ENCODE results near the gene OBP2B.
A peak's percentile ranks its signal among the peaks of the same experiment; 100 is the strongest.
"Not testable (repeated sequence)": the region's sequence is repeated elsewhere in the genome, so short reads cannot be mapped to it uniquely, and the experiment has no call there.

Gene OBP2B

DNA sequence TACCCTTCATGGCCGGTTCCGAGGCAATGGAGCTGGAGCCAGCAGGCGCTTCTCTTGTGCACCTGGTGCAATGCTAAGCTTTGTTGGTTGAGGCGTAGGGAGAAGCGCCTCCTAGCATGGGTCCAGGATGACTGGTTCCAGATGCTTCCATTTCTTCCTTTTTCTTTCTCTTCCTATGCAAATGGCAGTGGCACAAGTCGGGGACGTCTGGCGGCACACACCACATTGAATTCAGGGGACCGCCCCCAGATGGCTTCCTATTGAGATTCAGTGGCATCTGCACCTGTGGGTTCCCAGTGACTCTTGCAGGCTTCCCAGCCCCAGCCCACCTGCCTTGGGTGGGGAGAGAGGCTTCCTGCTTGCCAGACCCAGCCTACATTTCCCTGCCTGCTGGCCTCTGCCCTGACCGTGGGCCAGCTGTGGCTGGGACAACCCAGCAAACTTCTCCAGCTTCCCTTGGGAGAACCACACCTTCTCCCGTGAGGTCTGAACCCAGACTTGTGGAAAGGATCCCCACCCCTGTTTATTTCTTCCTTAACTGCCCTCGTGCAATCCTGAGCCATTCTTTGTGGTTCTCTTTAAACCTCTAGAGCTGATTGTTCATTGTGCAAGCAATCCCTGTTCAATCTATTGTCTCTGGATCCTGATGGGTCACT lies 8.4 kb upstream of the OBP2B start:
- not testable (repeated sequence) for H3K9ac ChIP-seq (ENCODE audit: low read length); H3K27ac ChIP-seq (ENCODE audit: low read depth, low read length); H2BK5ac ChIP-seq (ENCODE audit: low read depth, low read length, poor library complexity); H2BK12ac ChIP-seq (ENCODE audit: low read length); H3K4ac ChIP-seq (ENCODE audit: low read depth, low read length); H3K14ac ChIP-seq (ENCODE audit: low read length); H3K23ac ChIP-seq (ENCODE audit: low read length); H4K12ac ChIP-seq (ENCODE audit: low read depth, low read length); H2BK120ac ChIP-seq (ENCODE audit: insufficient read depth, low read length, poor library complexity); H3K36me3 ChIP-seq (ENCODE audit: control insufficient read depth in 1 of 2, insufficient read depth in 2 of 2, low read length in 2 of 2); H3K79me2 ChIP-seq (ENCODE audit: control insufficient read depth, insufficient read depth, low read length, poor library complexity); H2AFZ ChIP-seq (ENCODE audit: insufficient read depth, low read length, poor library complexity); H2AK5ac ChIP-seq (ENCODE audit: low read length); H3K79me1 ChIP-seq (ENCODE audit: low read length); H3K4me3 ChIP-seq (ENCODE audit: low read depth, low read length); H3K27me3 ChIP-seq (ENCODE audit: insufficient read depth, low read length); H3K4me1 ChIP-seq (ENCODE audit: control insufficient read depth in 1 of 2, insufficient read depth in 2 of 2, low read length in 2 of 2); H3K4me2 ChIP-seq (ENCODE audit: low read length); H4K91ac ChIP-seq (ENCODE audit: low read depth, low read length); DNase-seq; H3K18ac ChIP-seq (ENCODE audit: low read length); H4K8ac ChIP-seq (ENCODE audit: low read depth, low read length); H3K9me3 ChIP-seq (ENCODE audit: insufficient read depth, low read depth, low read length)
- no CpG with 5 or more reads among the region's 12 CpGs for WGBS (ENCODE audit: extremely low coverage, insufficient coverage, insufficient read length)

DNA sequence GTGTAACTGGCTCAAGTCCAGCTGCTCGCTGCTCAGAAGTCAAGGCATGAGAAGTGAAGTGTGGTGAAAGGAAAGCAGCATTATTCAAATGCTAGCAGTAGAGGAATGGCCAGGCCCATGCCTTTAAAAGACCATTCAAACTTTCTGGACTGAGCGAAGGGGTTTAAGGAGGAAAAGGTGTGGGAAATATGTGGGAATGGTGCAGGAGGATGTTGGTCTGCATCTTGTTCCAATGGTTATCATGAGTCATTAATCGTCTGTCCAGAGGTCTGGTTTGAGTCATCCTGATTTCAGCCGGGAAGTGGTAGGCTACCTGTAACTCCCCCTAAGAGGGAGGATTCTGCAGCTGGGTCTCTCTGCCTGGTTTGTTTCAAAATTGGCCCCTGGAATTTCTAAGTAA lies 5.2 kb upstream of the OBP2B start:
- not testable (repeated sequence) for H3K79me2 ChIP-seq (ENCODE audit: control insufficient read depth, insufficient read depth, low read length, poor library complexity); H2BK5ac ChIP-seq (ENCODE audit: low read depth, low read length, poor library complexity); H3K14ac ChIP-seq (ENCODE audit: low read length); H3K36me3 ChIP-seq (ENCODE audit: control insufficient read depth in 1 of 2, insufficient read depth in 2 of 2, low read length in 2 of 2); H3K4me2 ChIP-seq (ENCODE audit: low read length); H3K79me1 ChIP-seq (ENCODE audit: low read length); H3K9ac ChIP-seq (ENCODE audit: low read length); H3K9me3 ChIP-seq (ENCODE audit: insufficient read depth, low read depth, low read length); H2AFZ ChIP-seq (ENCODE audit: insufficient read depth, low read length, poor library complexity); H3K23ac ChIP-seq (ENCODE audit: low read length); H3K18ac ChIP-seq (ENCODE audit: low read length); H2BK120ac ChIP-seq (ENCODE audit: insufficient read depth, low read length, poor library complexity); H4K12ac ChIP-seq (ENCODE audit: low read depth, low read length); H4K91ac ChIP-seq (ENCODE audit: low read depth, low read length); H2BK12ac ChIP-seq (ENCODE audit: low read length); DNase-seq; H4K8ac ChIP-seq (ENCODE audit: low read depth, low read length); H3K4ac ChIP-seq (ENCODE audit: low read depth, low read length); H2AK5ac ChIP-seq (ENCODE audit: low read length); H3K27me3 ChIP-seq (ENCODE audit: insufficient read depth, low read length); H3K4me3 ChIP-seq (ENCODE audit: low read depth, low read length)
- Histone ChIP-seq H3K4me1 (ENCODE audit: control insufficient read depth in 1 of 2, insufficient read depth in 2 of 2, low read length in 2 of 2) (peaks cover 9 to 18% of the 10 kb centered on the region in 2 experiments), H3K27ac (ENCODE audit: low read depth, low read length) (peak overlapping the region; percentile 61)
- no CpG with 5 or more reads among the region's 4 CpGs for WGBS (ENCODE audit: extremely low coverage, insufficient coverage, insufficient read length)

DNA sequence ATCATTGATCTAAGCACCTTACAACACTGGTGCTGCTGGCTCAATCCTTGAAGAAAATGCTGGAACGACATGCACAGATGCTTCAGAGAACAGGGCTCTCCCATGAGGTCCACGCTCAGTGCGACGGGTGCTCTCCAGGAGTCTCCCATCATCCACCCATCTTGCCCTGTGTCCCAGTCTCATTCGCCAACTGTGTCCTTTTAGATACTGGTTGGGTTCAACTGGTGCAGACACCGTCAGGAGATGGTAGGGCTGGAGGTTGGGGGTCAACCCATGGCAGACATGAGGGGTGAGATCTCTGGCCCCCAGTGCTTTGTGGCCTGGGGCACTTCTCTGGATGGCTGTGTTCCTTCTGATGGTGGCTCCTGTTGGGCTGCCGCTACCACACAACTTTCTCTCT lies 1.6 kb upstream of the OBP2B start:
- no peak overlapping the region for H2AK5ac ChIP-seq (ENCODE audit: low read length)
- no peaks in the 10 kb centered on the region for H3K27me3 ChIP-seq (ENCODE audit: insufficient read depth, low read length)
- no peak overlapping the region for H3K9ac ChIP-seq (ENCODE audit: low read length)
- H2AFZ ChIP-seq (ENCODE audit: insufficient read depth, low read length, poor library complexity) = no peak overlapping the region
- H3K79me1 ChIP-seq (ENCODE audit: low read length) = no peaks in the 10 kb centered on the region
- peaks cover 3% of the 10 kb centered on the region for H3K9me3 ChIP-seq (ENCODE audit: insufficient read depth, low read depth, low read length)
- H3K4ac ChIP-seq (ENCODE audit: low read depth, low read length) = no peak overlapping the region
- H3K18ac ChIP-seq (ENCODE audit: low read length) = no peak overlapping the region
- no peak overlapping the region for H4K8ac ChIP-seq (ENCODE audit: low read depth, low read length)
- peak overlapping the region; percentile 20 for H4K91ac ChIP-seq (ENCODE audit: low read depth, low read length)
- H3K4me3 ChIP-seq (ENCODE audit: low read depth, low read length) = no peak overlapping the region
- peak overlapping the region; percentile 18 for H3K14ac ChIP-seq (ENCODE audit: low read length)
- peaks cover 6 to 13% of the 10 kb centered on the region in 2 experiments for H3K4me1 ChIP-seq (ENCODE audit: control insufficient read depth in 1 of 2, insufficient read depth in 2 of 2, low read length in 2 of 2)
- no peak overlapping the region for H3K23ac ChIP-seq (ENCODE audit: low read length)
- H4K12ac ChIP-seq (ENCODE audit: low read depth, low read length) = no peak overlapping the region
- no peak overlapping the region for H2BK120ac ChIP-seq (ENCODE audit: insufficient read depth, low read length, poor library complexity)
- H3K27ac ChIP-seq (ENCODE audit: low read depth, low read length) = no peak overlapping the region
- DNase-seq = no peak
- H3K36me3 ChIP-seq (ENCODE audit: control insufficient read depth in 1 of 2, insufficient read depth in 2 of 2, low read length in 2 of 2) = no peaks in the 10 kb centered on the region
- H2BK12ac ChIP-seq (ENCODE audit: low read length) = peak overlapping the region; percentile 47
- no peak overlapping the region for H2BK5ac ChIP-seq (ENCODE audit: low read depth, low read length, poor library complexity)
- no peaks in the 10 kb centered on the region for H3K79me2 ChIP-seq (ENCODE audit: control insufficient read depth, insufficient read depth, low read length, poor library complexity)
- WGBS (ENCODE audit: extremely low coverage, insufficient coverage, insufficient read length) = no CpG with 5 or more reads among the region's 7 CpGs
- H3K4me2 ChIP-seq (ENCODE audit: low read length) = no peak overlapping the region

DNA sequence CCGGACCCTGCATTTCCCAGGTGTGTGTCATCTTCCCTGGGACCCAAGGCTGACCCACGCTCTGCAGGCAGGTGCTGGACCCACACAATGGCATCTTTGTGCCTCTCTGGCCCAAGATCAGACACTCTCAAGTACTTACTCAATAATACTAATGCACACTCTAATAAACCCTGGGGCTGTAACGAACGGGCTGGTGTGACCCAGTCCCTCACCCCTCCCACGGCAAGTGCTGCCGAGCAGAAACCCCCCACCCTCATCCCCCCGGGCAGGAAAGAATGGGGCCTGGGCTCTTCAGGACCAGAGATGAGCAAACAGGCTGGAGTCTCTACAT lies 1.1 kb upstream of the OBP2B start:
- H3K27ac ChIP-seq (ENCODE audit: low read depth, low read length) = no peak overlapping the region
- no peak for DNase-seq
- no peak overlapping the region for H4K91ac ChIP-seq (ENCODE audit: low read depth, low read length)
- H3K79me1 ChIP-seq (ENCODE audit: low read length) = no peaks in the 10 kb centered on the region
- H2AK5ac ChIP-seq (ENCODE audit: low read length) = no peak overlapping the region
- H3K9me3 ChIP-seq (ENCODE audit: insufficient read depth, low read depth, low read length) = peaks cover 3% of the 10 kb centered on the region
- no peak overlapping the region for H2AFZ ChIP-seq (ENCODE audit: insufficient read depth, low read length, poor library complexity)
- no peaks in the 10 kb centered on the region for H3K79me2 ChIP-seq (ENCODE audit: control insufficient read depth, insufficient read depth, low read length, poor library complexity)
- H3K23ac ChIP-seq (ENCODE audit: low read length) = no peak overlapping the region
- no peak overlapping the region for H2BK120ac ChIP-seq (ENCODE audit: insufficient read depth, low read length, poor library complexity)
- H3K4me2 ChIP-seq (ENCODE audit: low read length) = no peak overlapping the region
- no peaks in the 10 kb centered on the region for H3K27me3 ChIP-seq (ENCODE audit: insufficient read depth, low read length)
- no peaks in the 10 kb centered on the region for H3K36me3 ChIP-seq (ENCODE audit: control insufficient read depth in 1 of 2, insufficient read depth in 2 of 2, low read length in 2 of 2)
- H3K4me3 ChIP-seq (ENCODE audit: low read depth, low read length) = no peak overlapping the region
- no peak overlapping the region for H4K12ac ChIP-seq (ENCODE audit: low read depth, low read length)
- H2BK12ac ChIP-seq (ENCODE audit: low read length) = no peak overlapping the region
- peaks cover 6 to 12% of the 10 kb centered on the region in 2 experiments for H3K4me1 ChIP-seq (ENCODE audit: control insufficient read depth in 1 of 2, insufficient read depth in 2 of 2, low read length in 2 of 2)
- no peak overlapping the region for H4K8ac ChIP-seq (ENCODE audit: low read depth, low read length)
- H2BK5ac ChIP-seq (ENCODE audit: low read depth, low read length, poor library complexity) = no peak overlapping the region
- H3K9ac ChIP-seq (ENCODE audit: low read length) = no peak overlapping the region
- no peak overlapping the region for H3K14ac ChIP-seq (ENCODE audit: low read length)
- no peak overlapping the region for H3K18ac ChIP-seq (ENCODE audit: low read length)
- H3K4ac ChIP-seq (ENCODE audit: low read depth, low read length) = no peak overlapping the region
- no CpG with 5 or more reads among the region's 7 CpGs for WGBS (ENCODE audit: extremely low coverage, insufficient coverage, insufficient read length)

Measured in trophoblast cell (in vitro differentiated cells and primary cell).